ENCODE data around the gene RRAGA. TPM values are rescaled to one million over a fixed set of nuclear protein-coding genes. Genes with fewer than 3 reads are reported as not detected.

Gene RRAGA
- total and polyA plus RNA-seq, 2 of the 8 experiments (the other 6 are each of a cell fraction or from before 2014, with no cell fraction given): 45.6 to 46.5 TPM

DNA sequence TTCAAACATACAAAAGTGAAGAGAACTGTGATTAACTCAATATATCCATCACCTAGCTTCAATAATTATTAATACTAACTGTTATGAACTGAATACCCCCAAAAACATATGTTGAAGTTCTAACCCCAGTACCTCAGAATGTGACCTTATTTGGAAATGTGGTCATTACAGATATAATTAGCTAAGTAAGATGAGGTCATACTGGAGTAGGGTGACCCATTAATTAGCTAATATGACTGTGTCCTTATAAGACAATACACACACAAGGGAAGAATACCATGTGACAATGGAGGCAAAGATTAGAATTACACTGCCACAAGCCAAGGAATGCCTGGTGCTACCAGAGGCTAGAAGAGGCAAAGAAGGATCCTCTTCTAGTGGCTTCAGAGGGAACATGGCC is 7.8 kb downstream of the RRAGA start (continued):
- TF ChIP-seq POLR2AphosphoS5 (IDR thresholded peaks at IDR 0.05; ENCODE audit: low read depth, low read length) (peak; percentile 23; the same call in 1 of the 2 replicates), PHF8 (conservative IDR thresholded peaks at IDR 0.05; ENCODE audit: low read depth, low read length) (no peak), CBX5 (IDR thresholded peaks at IDR 0.05; ENCODE audit: low read depth, low read length) (no peak), NRF1 (IDR thresholded peaks at IDR 0.05; ENCODE audit: low read depth, low read length) (no peak), SP1 (IDR thresholded peaks at IDR 0.05; ENCODE audit: low read depth, low read length) (no peak)

Data from H1 (cell line).